Endodermal cell (in vitro differentiated cells): Measurements from ENCODE around the gene LILRA6. TPM values are rescaled to one million over a fixed set of nuclear protein-coding genes. Genes with fewer than 3 reads are reported as not detected.
"Not testable (repeated sequence)": the region's sequence is repeated elsewhere in the genome, so short reads cannot be mapped to it uniquely, and the experiment has no call there.

Experiments
- DNase-seq: peaks from one replicate; pipeline ENCODE4 v3.0.0-alpha.2; 2017
- H3K27ac ChIP-seq: 2 replicates; pipeline ENCODE4 v1.5.1; 2013; ENCODE audit warnings: mild to moderate bottlenecking, low read depth, low read length, moderate library complexity
- H3K27me3 ChIP-seq: 2 replicates; pipeline ENCODE4 v1.6.1; 2013; ENCODE audit warnings: mild to moderate bottlenecking, low read length, moderate library complexity; ENCODE audit not compliant: insufficient read depth, control insufficient read depth, poor library complexity, severe bottlenecking
- H3K36me3 ChIP-seq: 2 replicates; pipeline ENCODE4 v1.7.0; 2013; ENCODE audit warnings: mild to moderate bottlenecking, low read length, moderate library complexity; ENCODE audit not compliant: control insufficient read depth, insufficient read depth
- H3K4me1 ChIP-seq: one replicate; pipeline ENCODE4 v1.7.0; 2013; ENCODE audit warnings: low read length; ENCODE audit not compliant: control insufficient read depth, insufficient read depth
- H3K4me3 ChIP-seq: 2 replicates; pipeline ENCODE4 v1.5.1; 2013; ENCODE audit warnings: mild to moderate bottlenecking, low read length, moderate library complexity
- H3K9ac ChIP-seq: 2 replicates; pipeline ENCODE4 v1.6.1; 2013; ENCODE audit warnings: mild to moderate bottlenecking, low read length, moderate library complexity; ENCODE audit not compliant: poor library complexity, severe bottlenecking; ENCODE audit errors: extremely low read depth
- H3K9me3 ChIP-seq: 2 replicates; pipeline ENCODE4 v1.6.1; 2013; ENCODE audit warnings: mild to moderate bottlenecking, low read length, moderate library complexity; ENCODE audit not compliant: control insufficient read depth
- H3K27ac Mint-ChIP-seq: 2 replicates; pipeline ENCODE4 v1.8.0; 2020; ENCODE audit warnings: mixed read lengths
- H3K27me3 Mint-ChIP-seq: 2 replicates; pipeline ENCODE4 v1.8.0; 2021; ENCODE audit warnings: mild to moderate bottlenecking, mixed read lengths; ENCODE audit not compliant: insufficient read depth
- H3K36me3 Mint-ChIP-seq: 2 replicates; pipeline ENCODE4 v1.8.0; 2020; ENCODE audit warnings: low read depth, mixed read lengths
- H3K4me1 Mint-ChIP-seq: 2 replicates; pipeline ENCODE4 v1.8.0; 2020; ENCODE audit warnings: mixed read lengths
- H3K4me3 Mint-ChIP-seq: 2 replicates; pipeline ENCODE4 v1.8.0; 2020; ENCODE audit warnings: mild to moderate bottlenecking, moderate library complexity, mixed read lengths
- H3K9me3 Mint-ChIP-seq: 2 replicates; pipeline ENCODE4 v1.8.0; 2020; ENCODE audit warnings: mild to moderate bottlenecking, mixed read lengths
- WGBS, 2 experiments: methylation state at CpG; one replicate each; pipeline versions ENCODE4 v1.1.5 to v1.1.7; 2013; ENCODE audit warnings: missing lambda C conversion rate in 2 of 2, mixed read lengths in 1 of 2; ENCODE audit not compliant: insufficient coverage in 1 of 2, insufficient read length in 1 of 2; 5-methylcytosine and 5-hydroxymethylcytosine counted together
- total RNA-seq, 2 donors: library from RNA; stranded (reverse); fragmentation: NEBNext Ultra II Directional in 1 of 2; extraction: Animal tissue kit (Norgen Biotek cat#: 25700) in 1 of 2; gene quantifications; 2 replicates in 1 of 2; 3 replicates in 1 of 2; pipeline ENCODE4 v1.2.1, GENCODE V29; 2021

Gene LILRA6
- total RNA-seq, 2 donors from 2014 or later = not detected

- H3K36me3 Mint-ChIP-seq, H3K27ac Mint-ChIP-seq: not testable (repeated sequence)
- 51 to 80% methylated on average over 2 to 13 of the region's 14 CpGs for WGBS, 2 experiments
Measured at GRCh38 chr19:54223277-54223936, 19.2 kb downstream of the LILRA6 start.

GRCh38 chr19:54222474-54223276, 19.9 kb downstream of the LILRA6 start, which contains the start of gene LILRB3:
Gene LILRB3, minus strand, starts transcription at chr19:54223007. Its CDS starts 31 bp downstream, at chr19:54222976.
- H3K36me3 Mint-ChIP-seq, H3K27ac Mint-ChIP-seq: not testable (repeated sequence)
- WGBS, 2 experiments = 87 to 100% methylated on average over 1 to 13 of the region's 16 CpGs

More at GRCh38 chr19:54223277-54223936, 19.2 kb downstream of the LILRA6 start:
- H3K9ac ChIP-seq, H3K4me3 Mint-ChIP-seq, H3K4me3 ChIP-seq, H3K27me3 ChIP-seq, H3K9me3 ChIP-seq, H3K4me1 Mint-ChIP-seq, H3K4me1 ChIP-seq, DNase-seq, H3K36me3 ChIP-seq, H3K27ac ChIP-seq: not testable (repeated sequence)
- Mint-ChIP-seq H3K9me3 (peaks cover 10% of the 10 kb centered on the region), H3K27me3 (peaks cover 22% of the 10 kb centered on the region)

GRCh38 chr19:54221947-54222346, 20.6 kb downstream of the LILRA6 start:
- H3K27me3 ChIP-seq = not testable (repeated sequence)
- peaks cover 17% of the 10 kb centered on the region for H3K27me3 Mint-ChIP-seq

More at GRCh38 chr19:54222474-54223276, 19.9 kb downstream of the LILRA6 start, which contains the start of gene LILRB3:
- not testable (repeated sequence) for H3K4me3 Mint-ChIP-seq, H3K4me1 Mint-ChIP-seq, H3K27me3 ChIP-seq, H3K4me1 ChIP-seq, H3K4me3 ChIP-seq, H3K9me3 Mint-ChIP-seq, H3K36me3 ChIP-seq, H3K9me3 ChIP-seq, DNase-seq, H3K9ac ChIP-seq, H3K27ac ChIP-seq
- H3K27me3 Mint-ChIP-seq = peaks cover 19% of the 10 kb centered on the region

GRCh38 chr19:54219702-54220101, 22.9 kb downstream of the LILRA6 start:
- H3K4me1 ChIP-seq, H3K36me3 ChIP-seq, H3K4me3 Mint-ChIP-seq, H3K27ac ChIP-seq, H3K27ac Mint-ChIP-seq, H3K4me3 ChIP-seq, H3K9me3 ChIP-seq, DNase-seq, H3K27me3 ChIP-seq, H3K4me1 Mint-ChIP-seq, H3K9ac ChIP-seq: not testable (repeated sequence)
- 100% methylated on average over 2 of the region's 5 CpGs; no CpG with 5 or more reads in 1 of the 2 experiments for WGBS, 2 experiments
- Mint-ChIP-seq H3K36me3 (peaks cover 10% of the 10 kb centered on the region), H3K9me3 (peaks cover 11% of the 10 kb centered on the region), H3K27me3 (peaks cover 12% of the 10 kb centered on the region)

More at GRCh38 chr19:54221947-54222346, 20.6 kb downstream of the LILRA6 start:
- not testable (repeated sequence) for H3K27ac Mint-ChIP-seq, H3K27ac ChIP-seq, H3K4me1 ChIP-seq, H3K4me3 Mint-ChIP-seq, H3K4me1 Mint-ChIP-seq, H3K36me3 Mint-ChIP-seq, H3K36me3 ChIP-seq, H3K9me3 Mint-ChIP-seq, H3K9me3 ChIP-seq, H3K4me3 ChIP-seq, DNase-seq, H3K9ac ChIP-seq
- WGBS, 2 experiments = 100% methylated on average over 1 of the region's 7 CpGs; no CpG with 5 or more reads in 1 of the 2 experiments
